ENCODE results near the gene KCTD12.

Gene KCTD12

GRCh38 chr13:76853481-76853880, 32.7 kb downstream of the KCTD12 start:
- FAIRE-seq, result no peak

- FAIRE-seq, result no peak
Observed at GRCh38 chr13:76852986-76853385, 33.2 kb downstream of the KCTD12 start.

GRCh38 chr13:76851961-76852360, 34.2 kb downstream of the KCTD12 start:
- FAIRE-seq, result no peak

- FAIRE-seq, result no peak
Observed at GRCh38 chr13:76849493-76849892, 36.7 kb downstream of the KCTD12 start.

- FAIRE-seq, result no peak
Observed at GRCh38 chr13:76848596-76848995, 37.6 kb downstream of the KCTD12 start.

- no peak for FAIRE-seq
Observed at GRCh38 chr13:76846363-76846762, 39.8 kb downstream of the KCTD12 start.

- FAIRE-seq, result no peak
Observed at GRCh38 chr13:76845865-76846264, 40.3 kb downstream of the KCTD12 start.

- FAIRE-seq, result peak; percentile 79
Observed at GRCh38 chr13:76845367-76845766, 40.8 kb downstream of the KCTD12 start.

- FAIRE-seq, result no peak
Observed at GRCh38 chr13:76837801-76838200, 48.4 kb downstream of the KCTD12 start.

- no peak for FAIRE-seq
Observed at GRCh38 chr13:76836311-76836710, 49.9 kb downstream of the KCTD12 start.

- FAIRE-seq, result no peak
Observed at GRCh38 chr13:76833441-76833954, 52.7 kb downstream of the KCTD12 start.

- no peak for FAIRE-seq
Observed at GRCh38 chr13:76832258-76832988, 53.8 kb downstream of the KCTD12 start.

GRCh38 chr13:76830805-76831204, 55.4 kb downstream of the KCTD12 start:
- FAIRE-seq, result no peak
